GM12873 (cell line): ENCODE results near the gene KISS1.

Experiments used
- TF ChIP-seq, protein P1 (sequence below): IDR thresholded peaks from 2 replicates; pipeline ENCODE4 v1.5.1; 2012; ENCODE audit warnings: low read depth, mild to moderate bottlenecking, moderate library complexity, low read length, control low read depth; ENCODE audit not compliant: insufficient read depth; ENCODE audit errors: missing control alignments

The KISS1 gene

DNA sequence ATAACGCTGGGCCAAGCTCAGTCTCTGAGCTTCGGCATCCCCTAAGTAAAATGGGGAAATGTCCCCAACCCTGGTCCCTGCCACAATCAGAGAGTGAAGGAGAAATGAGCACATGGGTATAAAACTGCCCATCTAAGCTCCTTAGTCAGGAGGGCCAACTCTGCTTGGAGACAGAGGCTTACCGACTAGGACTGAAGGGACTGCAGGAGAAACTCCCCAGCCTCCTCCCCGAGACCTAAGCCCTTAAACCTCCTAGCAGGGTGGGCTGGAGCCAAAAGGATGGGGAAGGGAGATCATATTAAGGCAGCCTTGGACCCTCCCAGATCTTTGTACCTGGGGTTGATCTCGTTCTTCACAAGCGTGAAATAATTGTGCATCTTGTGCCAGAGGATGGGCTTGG, 50.0 kb downstream of the KISS1 start:
- TF ChIP-seq, protein P1, sequence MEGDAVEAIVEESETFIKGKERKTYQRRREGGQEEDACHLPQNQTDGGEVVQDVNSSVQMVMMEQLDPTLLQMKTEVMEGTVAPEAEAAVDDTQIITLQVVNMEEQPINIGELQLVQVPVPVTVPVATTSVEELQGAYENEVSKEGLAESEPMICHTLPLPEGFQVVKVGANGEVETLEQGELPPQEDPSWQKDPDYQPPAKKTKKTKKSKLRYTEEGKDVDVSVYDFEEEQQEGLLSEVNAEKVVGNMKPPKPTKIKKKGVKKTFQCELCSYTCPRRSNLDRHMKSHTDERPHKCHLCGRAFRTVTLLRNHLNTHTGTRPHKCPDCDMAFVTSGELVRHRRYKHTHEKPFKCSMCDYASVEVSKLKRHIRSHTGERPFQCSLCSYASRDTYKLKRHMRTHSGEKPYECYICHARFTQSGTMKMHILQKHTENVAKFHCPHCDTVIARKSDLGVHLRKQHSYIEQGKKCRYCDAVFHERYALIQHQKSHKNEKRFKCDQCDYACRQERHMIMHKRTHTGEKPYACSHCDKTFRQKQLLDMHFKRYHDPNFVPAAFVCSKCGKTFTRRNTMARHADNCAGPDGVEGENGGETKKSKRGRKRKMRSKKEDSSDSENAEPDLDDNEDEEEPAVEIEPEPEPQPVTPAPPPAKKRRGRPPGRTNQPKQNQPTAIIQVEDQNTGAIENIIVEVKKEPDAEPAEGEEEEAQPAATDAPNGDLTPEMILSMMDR: no peak

GRCh38 chr1:204145033-204145504, 51.2 kb downstream of the KISS1 start:
- TF ChIP-seq, protein P1: no peak

- TF ChIP-seq, protein P1: no peak
These were observed 52.8 kb downstream of the KISS1 start for GRCh38 chr1:204143276-204144041.

- TF ChIP-seq, protein P1: no peak
These were observed 54.0 kb downstream of the KISS1 start for GRCh38 chr1:204142032-204142974.

DNA sequence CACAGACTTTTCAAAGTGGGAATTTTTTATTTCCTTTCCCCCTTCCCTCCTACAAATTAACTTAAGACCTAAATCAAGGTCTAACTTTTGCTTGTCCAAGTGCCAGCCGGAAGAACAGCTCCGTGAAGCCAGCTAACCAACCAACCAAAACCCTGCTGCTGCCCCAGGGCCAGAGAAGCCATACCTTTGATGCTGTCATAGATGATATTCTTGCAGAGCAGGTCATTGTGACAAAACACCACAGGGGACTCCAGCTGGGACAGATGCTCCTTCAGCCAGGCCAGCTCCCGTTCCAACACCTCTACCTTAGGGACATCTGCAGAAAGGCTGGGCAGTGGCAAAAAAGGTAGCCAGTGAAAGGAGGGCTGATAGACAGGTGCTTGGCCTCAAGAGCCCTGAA, 55.2 kb downstream of the KISS1 start:
- TF ChIP-seq, protein P1: no peak
